GM21825 (cell line): ENCODE measurements around the gene HSPA6.
"Not testable (repeated sequence)": the region's sequence is repeated elsewhere in the genome, so short reads cannot be mapped to it uniquely, and the experiment has no call there.

Experiments
- ATAC-seq: cut with Tn5 transposase; IDR thresholded peaks from one replicate; pipeline ENCODE4 v1.9.1; 2021; ENCODE audit warnings: mild to moderate bottlenecking, moderate library complexity; ENCODE audit not compliant: unreplicated experiment

Gene HSPA6

DNA sequence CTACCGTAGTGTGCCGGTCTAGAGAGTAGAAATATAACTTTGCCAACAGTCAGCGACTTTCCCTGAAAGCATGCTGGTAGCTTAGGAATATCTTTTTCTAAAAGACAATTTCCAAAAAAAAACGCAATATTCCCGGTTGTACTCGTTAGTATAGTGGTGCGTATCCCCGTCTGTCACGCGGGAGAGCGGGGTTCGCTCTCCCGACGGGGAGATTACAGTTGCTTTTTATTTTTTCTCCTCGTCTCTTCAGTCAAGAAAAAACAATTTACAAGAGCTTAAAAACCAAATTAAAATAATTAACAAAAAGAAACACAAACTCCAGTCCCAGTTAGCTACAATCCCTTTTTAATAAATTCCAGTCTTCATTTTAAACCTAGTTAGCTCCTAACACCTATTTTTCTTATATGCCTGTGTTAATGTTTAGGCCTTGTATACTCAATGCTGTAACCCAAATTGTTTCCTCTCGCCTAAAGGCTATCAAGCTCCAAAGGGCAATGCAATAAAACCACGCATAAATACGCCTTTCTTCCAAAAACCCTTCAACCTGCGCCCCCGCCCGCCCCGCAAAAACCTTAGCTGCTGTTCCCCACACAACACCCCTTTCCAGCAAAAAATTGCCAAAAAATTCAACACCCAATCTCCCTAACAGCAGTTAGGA, 7.8 kb downstream of the HSPA6 start:
- no peak for ATAC-seq

- not testable (repeated sequence) for ATAC-seq
Observed at GRCh38 chr1:161532644-161533567, 8.6 kb downstream of the HSPA6 start.

- ATAC-seq: not testable (repeated sequence)
Observed at GRCh38 chr1:161537068-161537669, 12.8 kb downstream of the HSPA6 start.

GRCh38 chr1:161538925-161539479, 14.7 kb downstream of the HSPA6 start:
- not testable (repeated sequence) for ATAC-seq

GRCh38 chr1:161539731-161540569, 15.6 kb downstream of the HSPA6 start:
- peak; percentile 46 for ATAC-seq

DNA sequence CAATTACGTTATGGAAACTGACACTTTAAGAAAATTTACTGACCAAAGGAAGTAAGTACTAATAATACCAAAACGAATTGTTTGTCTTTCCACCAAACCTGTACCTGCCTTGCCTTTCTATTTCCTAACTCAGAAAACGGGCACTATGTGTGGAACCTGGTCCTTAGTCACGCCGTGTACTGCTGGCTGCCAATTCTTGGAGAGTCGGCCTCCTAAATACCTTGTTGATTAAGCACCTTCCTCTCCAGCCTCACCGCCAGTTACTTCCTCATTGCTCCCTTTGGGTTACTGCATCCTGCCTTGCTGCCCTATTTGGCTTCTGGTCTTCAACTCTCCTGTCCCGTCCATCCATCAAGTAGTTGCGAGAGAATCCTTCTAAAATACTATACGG, 16.2 kb downstream of the HSPA6 start:
- ATAC-seq: peak; percentile 16

- peak; percentile 71 for ATAC-seq
Observed at GRCh38 chr1:161542091-161542559, 17.8 kb downstream of the HSPA6 start.

DNA sequence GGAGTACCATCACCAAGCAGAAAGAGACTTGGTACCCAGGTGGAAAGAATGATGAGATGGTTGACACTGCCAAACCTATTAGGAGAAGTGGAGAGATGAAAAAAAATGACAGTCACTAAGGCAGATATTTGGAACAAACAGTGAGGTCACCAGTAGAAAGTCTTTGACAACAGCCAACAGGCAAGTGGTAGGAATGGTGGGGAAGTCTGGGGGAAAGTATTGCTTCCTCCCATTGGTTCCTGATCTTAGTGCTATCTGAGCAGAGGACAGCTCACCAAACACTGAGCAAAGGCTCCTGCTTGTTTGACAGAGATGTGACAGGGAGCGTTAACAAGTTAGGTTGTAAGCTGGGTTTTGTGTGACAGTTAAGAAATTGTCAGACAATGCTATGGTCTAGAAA, 18.8 kb downstream of the HSPA6 start:
- not testable (repeated sequence) for ATAC-seq

GRCh38 chr1:161545005-161545731, 20.8 kb downstream of the HSPA6 start:
- ATAC-seq: not testable (repeated sequence)

DNA sequence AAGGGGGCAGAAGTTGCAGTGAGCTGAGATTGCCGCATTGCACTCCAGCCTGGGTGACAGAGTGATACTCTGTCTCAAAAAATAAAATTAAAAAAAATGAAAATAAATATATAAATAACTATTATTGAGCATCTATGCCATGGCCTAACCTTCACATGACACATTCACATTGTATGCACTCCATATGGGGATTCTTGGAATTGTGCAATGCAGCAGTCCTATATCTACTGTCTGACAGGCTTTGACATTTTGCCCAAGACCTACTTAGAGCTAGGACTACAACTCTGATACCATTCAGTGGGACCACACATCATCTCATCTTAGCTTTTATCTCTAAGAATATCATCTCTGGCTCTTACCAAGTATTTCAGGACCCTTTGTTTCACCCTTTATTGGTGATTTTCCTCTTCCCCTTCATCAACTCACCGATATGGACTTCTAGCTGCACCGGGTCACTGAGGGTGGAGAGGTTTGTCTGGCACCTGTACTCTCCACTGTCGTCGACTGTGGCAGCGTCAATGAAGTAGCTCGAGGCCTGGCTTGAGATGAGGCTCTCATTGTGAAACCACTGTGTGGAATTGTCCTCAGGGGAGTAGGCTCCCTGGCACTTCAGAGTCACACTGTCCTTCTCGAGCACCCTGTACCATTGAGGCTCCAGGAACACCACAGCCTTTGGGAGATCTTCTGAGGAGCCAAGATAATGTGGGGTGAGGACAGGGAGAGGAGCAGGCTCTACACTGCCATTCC, 23.8 kb downstream of the HSPA6 start:
- ATAC-seq: not testable (repeated sequence)

DNA sequence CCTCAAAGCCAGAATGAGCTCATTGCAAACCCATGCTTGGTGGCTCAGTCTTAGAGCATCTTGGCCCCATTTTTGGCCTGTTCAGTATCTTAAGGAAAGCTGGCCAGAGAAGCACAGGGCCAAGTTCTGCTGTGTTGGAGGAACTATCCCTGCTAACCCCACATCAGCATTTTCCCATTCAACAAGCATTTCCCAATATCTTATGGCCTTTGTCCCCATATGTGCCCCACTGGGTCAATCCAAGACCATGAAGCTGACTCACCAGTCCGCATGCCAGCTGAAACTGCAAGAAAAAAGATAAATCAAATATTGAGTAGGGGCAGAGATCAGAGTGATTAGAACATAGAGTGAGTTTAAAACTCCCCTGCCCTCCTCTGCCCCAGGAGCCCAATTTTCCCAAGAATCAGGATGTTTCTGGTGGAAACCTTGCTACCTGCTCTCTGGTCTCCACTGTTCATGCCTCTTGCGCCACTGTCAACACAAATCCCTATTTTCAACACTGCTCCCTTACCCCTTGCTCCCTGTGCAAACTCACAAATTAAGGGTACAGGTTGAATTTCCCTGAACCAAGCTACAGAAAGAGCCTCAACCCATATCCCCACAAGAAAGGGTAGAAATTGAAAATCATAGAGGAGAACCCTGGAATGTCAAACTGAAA, 24.5 kb downstream of the HSPA6 start:
- not testable (repeated sequence) for ATAC-seq

- ATAC-seq: no peak
Observed at GRCh38 chr1:161549652-161550051, 25.3 kb downstream of the HSPA6 start, which contains the start of gene FCGR3A. FCGR3A (minus strand) TSS chr1:161549818; CDS start chr1:161549736, 82 bp downstream.

DNA sequence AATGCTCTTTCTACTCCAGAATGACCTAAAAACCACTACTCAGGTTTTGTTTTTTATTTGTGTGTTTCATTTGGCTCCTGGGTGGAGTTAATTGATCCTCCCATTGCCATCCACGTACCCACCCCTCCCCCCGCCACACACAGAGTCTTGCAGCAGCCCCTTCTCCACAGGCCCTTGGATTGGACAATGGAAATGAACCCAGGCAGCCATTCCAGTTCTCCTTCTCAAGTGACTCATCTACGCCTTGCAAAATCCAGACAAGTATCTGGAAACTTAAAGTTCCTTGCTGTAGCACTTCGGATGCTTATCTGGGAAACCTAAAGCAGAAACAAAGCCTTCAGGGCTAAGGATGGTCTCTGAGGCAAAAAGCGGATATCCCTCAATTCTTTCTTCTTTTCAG, 26.6 kb downstream of the HSPA6 start:
- not testable (repeated sequence) for ATAC-seq

- not testable (repeated sequence) for ATAC-seq
Observed at GRCh38 chr1:161553631-161554030, 29.3 kb downstream of the HSPA6 start.

DNA sequence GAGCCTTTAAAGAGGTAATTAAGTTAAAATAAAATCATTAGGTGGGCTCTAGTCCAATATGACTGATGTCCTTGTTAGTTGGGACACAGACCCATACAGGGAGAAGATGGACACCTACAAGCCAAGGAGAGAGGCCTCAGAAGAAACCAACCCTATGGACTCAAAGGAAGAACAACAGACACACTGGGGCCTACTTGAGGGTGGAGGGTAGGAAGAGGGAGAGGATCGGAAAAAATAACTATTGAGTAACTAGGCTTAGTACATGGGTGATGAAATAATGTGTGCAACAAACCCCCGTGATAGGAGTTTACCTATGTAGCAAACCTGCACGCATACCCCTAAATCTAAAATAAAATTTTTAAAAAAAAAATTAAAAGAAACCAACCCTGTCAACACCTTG, 30.0 kb downstream of the HSPA6 start:
- not testable (repeated sequence) for ATAC-seq

DNA sequence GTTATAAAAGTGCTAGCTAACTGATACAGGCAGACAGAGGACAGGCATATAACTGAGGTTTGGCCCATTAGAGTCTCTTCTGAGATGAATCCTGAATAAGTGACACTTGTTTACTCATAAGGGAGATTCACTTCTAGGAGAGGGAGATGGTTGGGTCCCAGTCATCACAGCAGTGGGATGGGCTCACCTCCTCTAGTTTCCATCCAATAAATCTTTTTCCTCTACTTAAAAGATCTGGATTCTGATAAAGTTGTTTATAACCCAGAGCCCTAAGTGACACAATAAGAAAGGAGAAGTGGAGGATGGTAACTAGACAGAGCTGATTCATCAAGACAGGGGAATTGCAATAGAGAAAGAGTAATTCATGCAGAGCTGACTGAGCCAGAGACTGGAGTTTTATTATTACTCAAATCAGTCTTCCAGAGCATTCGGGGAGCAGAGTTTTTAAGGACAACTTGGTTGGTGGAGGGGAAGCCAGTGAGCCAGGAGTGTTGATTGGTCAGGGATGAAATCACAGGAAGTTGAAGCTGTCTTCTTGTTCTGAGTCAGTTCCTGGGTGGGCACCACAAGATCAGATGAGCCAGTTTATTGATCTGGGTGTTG, 30.6 kb downstream of the HSPA6 start:
- not testable (repeated sequence) for ATAC-seq

- ATAC-seq: not testable (repeated sequence)
Observed at GRCh38 chr1:161556143-161556542, 31.8 kb downstream of the HSPA6 start.

DNA sequence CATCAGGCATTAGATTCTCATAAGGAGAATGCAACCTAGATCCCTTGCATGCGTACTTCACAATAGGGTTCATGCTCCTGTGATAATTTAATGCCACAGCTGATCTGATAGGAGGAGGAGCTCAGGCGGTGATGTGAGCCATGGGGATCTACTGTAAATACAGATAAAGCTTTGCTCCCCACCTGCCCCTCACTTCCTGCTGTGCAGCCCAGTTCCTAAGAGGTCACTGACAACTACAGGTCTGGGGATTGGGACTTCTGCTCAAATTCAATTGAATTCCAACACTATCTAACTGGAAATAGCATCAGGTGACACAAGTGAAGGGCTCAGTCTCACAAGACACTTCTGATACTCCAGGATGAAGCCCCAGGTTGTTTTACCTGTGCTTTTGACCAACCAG, 32.6 kb downstream of the HSPA6 start:
- ATAC-seq: not testable (repeated sequence)
